ENCODE results near the gene LBP. TPM values are rescaled to one million over a fixed set of nuclear protein-coding genes. Genes with fewer than 3 reads are reported as not detected.

The LBP gene
- total and polyA plus RNA-seq, 2 donors (not counting 1 experiment from before 2014, with no cell fraction given): not detected

GRCh38 chr20:38315290-38315966 lies 30.9 kb upstream of the LBP start:
- ChIA-PET POLR2A (no interaction called here), CTCF (interaction anchor here (0.9 kb wide), 2 partner anchors 258 to 324 kb away, joined by 3 to 4 read pairs; no protein-coding TSS in a partner anchor)
- WGBS (ENCODE audit: insufficient coverage): 73% methylated on average over 2 of the region's 5 CpGs
- H3K27ac Mint-ChIP-seq: no peak overlapping the region
- Histone ChIP-seq H3K4me1 (ENCODE audit: control insufficient read depth in 2 of 2, insufficient read depth in 2 of 2, low read length in 2 of 2) (no peaks in the 10 kb centered on the region), H3K9ac (ENCODE audit: low read length) (no peak overlapping the region), H3K4me3 (ENCODE audit: control extremely low read depth in 1 of 5, extremely low read depth in 1 of 5, insufficient read depth in 1 of 5, low read depth in 2 of 5, low read length in 4 of 5) (no peak overlapping the region), H3K9me3 (ENCODE audit: control extremely low read depth in 1 of 3, control insufficient read depth in 2 of 3, insufficient read depth in 1 of 3, low read length in 2 of 3) (peaks cover 0 to 4% (median 0%) of the 10 kb centered on the region in 3 donors), H4K20me1 (ENCODE audit: control insufficient read depth, insufficient read depth, low read length, poor library complexity, severe bottlenecking) (no peaks in the 10 kb centered on the region), H3K27ac (ENCODE audit: low read length in 2 of 2) (no peak overlapping the region), H3K4me2 (replicated peaks; ENCODE audit: low read depth, low read length, poor library complexity, severe bottlenecking) (no peak overlapping the region), H3K36me3 (replicated peaks in 1 of 2; ENCODE audit: control extremely low read depth in 1 of 2, control insufficient read depth in 1 of 2, extremely low read depth in 1 of 2, insufficient read depth in 2 of 2, low read length in 1 of 2) (no peaks in the 10 kb centered on the region), H3K27me3 (replicated peaks in 1 of 4; ENCODE audit: control extremely low read depth in 1 of 4, control insufficient read depth in 3 of 4, insufficient read depth in 4 of 4, low read length in 3 of 4) (peaks cover 0 to 9% (median 0%) of the 10 kb centered on the region in 4 experiments), H3K79me2 (ENCODE audit: control insufficient read depth, insufficient read depth, low read length) (no peaks in the 10 kb centered on the region), H2AFZ (ENCODE audit: insufficient read depth, low read depth, low read length, poor library complexity, severe bottlenecking) (no peak overlapping the region)
- peaks cover 46% of the 10 kb centered on the region for H3K27me3 Mint-ChIP-seq
- ATAC-seq (ENCODE audit: low read depth) (no peak), DNase-seq (no peak)
- intact Hi-C loops (cut with micrococcal nuclease): no loop called here
- TF ChIP-seq CTCF (IDR thresholded peaks at IDR 0.05) (no peak), EZH2 (IDR thresholded peaks at IDR 0.05; ENCODE audit: borderline replicate concordance, insufficient read depth, low read depth, low read length, poor library complexity, severe bottlenecking) (no peak)
- no peaks in the 10 kb centered on the region for H3K4me1 Mint-ChIP-seq
- H3K4me3 Mint-ChIP-seq: no peak overlapping the region
- no peaks in the 10 kb centered on the region for H3K9me3 Mint-ChIP-seq (ENCODE audit: insufficient read depth)

- H3K4me1 Mint-ChIP-seq: no peaks in the 10 kb centered on the region
- H2AFZ ChIP-seq (ENCODE audit: insufficient read depth, low read depth, low read length, poor library complexity, severe bottlenecking): no peak overlapping the region
- no peak overlapping the region for H3K4me3 Mint-ChIP-seq
- H3K9me3 ChIP-seq (ENCODE audit: control extremely low read depth in 1 of 3, control insufficient read depth in 2 of 3, insufficient read depth in 1 of 3, low read length in 2 of 3): peaks cover 0 to 4% (median 0%) of the 10 kb centered on the region in 3 donors
- TF ChIP-seq CTCF (IDR thresholded peaks at IDR 0.05) (no peak), EZH2 (IDR thresholded peaks at IDR 0.05; ENCODE audit: borderline replicate concordance, insufficient read depth, low read depth, low read length, poor library complexity, severe bottlenecking) (no peak)
- DNase-seq (no peak), ATAC-seq (ENCODE audit: low read depth) (no peak)
- no peak overlapping the region for H3K9ac ChIP-seq (ENCODE audit: low read length)
- 88% methylated on average over 4 of the region's 4 CpGs for WGBS (ENCODE audit: insufficient coverage)
- peaks cover 41% of the 10 kb centered on the region for H3K27me3 Mint-ChIP-seq
- CTCF ChIA-PET: interaction anchor here (0.9 kb wide), 1 partner anchor 324 kb away, joined by 4 read pairs; no protein-coding TSS in a partner anchor
- intact Hi-C loops (cut with micrococcal nuclease): no loop called here
- H3K27ac Mint-ChIP-seq: no peak overlapping the region
- no peak overlapping the region for H3K4me3 ChIP-seq (ENCODE audit: control extremely low read depth in 1 of 5, extremely low read depth in 1 of 5, insufficient read depth in 1 of 5, low read depth in 2 of 5, low read length in 4 of 5)
- H3K79me2 ChIP-seq (ENCODE audit: control insufficient read depth, insufficient read depth, low read length): no peaks in the 10 kb centered on the region
- POLR2A ChIA-PET: no interaction called here
- H3K9me3 Mint-ChIP-seq (ENCODE audit: insufficient read depth): no peaks in the 10 kb centered on the region
- no peaks in the 10 kb centered on the region for H4K20me1 ChIP-seq (ENCODE audit: control insufficient read depth, insufficient read depth, low read length, poor library complexity, severe bottlenecking)
- H3K27ac ChIP-seq (ENCODE audit: low read length in 2 of 2): no peak overlapping the region
- H3K4me1 ChIP-seq (ENCODE audit: control insufficient read depth in 2 of 2, insufficient read depth in 2 of 2, low read length in 2 of 2): no peaks in the 10 kb centered on the region
- peaks cover 0 to 9% (median 0%) of the 10 kb centered on the region in 4 experiments for H3K27me3 ChIP-seq (replicated peaks in 1 of 4; ENCODE audit: control extremely low read depth in 1 of 4, control insufficient read depth in 3 of 4, insufficient read depth in 4 of 4, low read length in 3 of 4)
- no peaks in the 10 kb centered on the region for H3K36me3 ChIP-seq (replicated peaks in 1 of 2; ENCODE audit: control extremely low read depth in 1 of 2, control insufficient read depth in 1 of 2, extremely low read depth in 1 of 2, insufficient read depth in 2 of 2, low read length in 1 of 2)
- no peak overlapping the region for H3K4me2 ChIP-seq (replicated peaks; ENCODE audit: low read depth, low read length, poor library complexity, severe bottlenecking)
Observed at GRCh38 chr20:38316341-38316740, 29.9 kb upstream of the LBP start.

Data from B cell (primary cell).